Gastroesophageal sphincter (tissue), 2 donors: ENCODE data around the gene CD9.

Experiments used
- EP300 ChIP-seq: sonication (generic); formaldehyde crosslinking; IDR thresholded peaks from one replicate; pipeline ENCODE4 v1.6.1; 2017; ENCODE audit warnings: antibody characterized with exemption, mild to moderate bottlenecking
- POLR2AphosphoS5 ChIP-seq: sonication (generic); formaldehyde crosslinking; IDR thresholded peaks from one replicate; pipeline ENCODE4 v1.6.1; 2017; ENCODE audit warnings: antibody characterized with exemption

GRCh38 chr12:6200256-6201212, at the start of gene CD9:
- TF ChIP-seq EP300 = no peak
- TF ChIP-seq POLR2AphosphoS5 = peak; percentile 92
